IPS DF 6.9 (cell line): ENCODE results near the gene TPK1.

ENCODE experiments used
- DNase-seq: peaks from one replicate; pipeline ENCODE4 v3.0.0-alpha.2; 2013; ENCODE audit warnings: low read depth, low spot score
- H3K27ac ChIP-seq: one replicate; pipeline ENCODE4 v1.5.1; 2013; ENCODE audit warnings: low read length, control low read depth
- H3K27me3 ChIP-seq: 2 replicates; pipeline ENCODE4 v1.6.1; 2013; ENCODE audit warnings: mild to moderate bottlenecking, low read length; ENCODE audit not compliant: control insufficient read depth, insufficient read depth
- H3K36me3 ChIP-seq: 2 replicates; pipeline ENCODE4 v1.6.1; 2013; ENCODE audit warnings: low read length; ENCODE audit not compliant: control insufficient read depth, insufficient read depth
- H3K4me1 ChIP-seq: 2 replicates; pipeline ENCODE4 v1.6.1; 2013; ENCODE audit warnings: low read length; ENCODE audit not compliant: control insufficient read depth, insufficient read depth
- H3K4me3 ChIP-seq: 2 replicates; pipeline ENCODE4 v1.5.1; 2013; ENCODE audit warnings: mild to moderate bottlenecking, low read length
- H3K9me3 ChIP-seq: 2 replicates; pipeline ENCODE4 v1.6.1; 2013; ENCODE audit warnings: low read length, inconsistent platforms; ENCODE audit not compliant: control insufficient read depth, insufficient read depth
- WGBS: extraction: QIAGEN DNeasy Blood & Tissue Kit; methylation state at CpG from one replicate; pipeline ENCODE4 v1.1.7; 2013; ENCODE audit warnings: mixed read lengths, missing lambda C conversion rate; ENCODE audit not compliant: insufficient read length, insufficient coverage; 5-methylcytosine and 5-hydroxymethylcytosine counted together

TPK1 gene

GRCh38 chr7:144826208-144826607, 9.6 kb downstream of the TPK1 start:
- no peak for DNase-seq
- H3K4me1 ChIP-seq, result no peaks in the 10 kb centered on the region
- no peaks in the 10 kb centered on the region for H3K9me3 ChIP-seq
- H3K36me3 ChIP-seq, result no peaks in the 10 kb centered on the region
- H3K4me3 ChIP-seq, result no peak overlapping the region
- no peak overlapping the region for H3K27ac ChIP-seq
- H3K27me3 ChIP-seq, result no peaks in the 10 kb centered on the region

GRCh38 chr7:144824360-144824759, 11.5 kb downstream of the TPK1 start:
- H3K4me1 ChIP-seq, result no peaks in the 10 kb centered on the region
- H3K9me3 ChIP-seq, result no peaks in the 10 kb centered on the region
- no CpG with 5 or more reads among the region's 3 CpGs for WGBS
- no peaks in the 10 kb centered on the region for H3K36me3 ChIP-seq
- H3K4me3 ChIP-seq, result no peak overlapping the region
- no peak for DNase-seq
- no peaks in the 10 kb centered on the region for H3K27me3 ChIP-seq
- no peak overlapping the region for H3K27ac ChIP-seq

- no peak for DNase-seq
- Histone ChIP-seq H3K27ac (no peak overlapping the region), H3K4me3 (no peak overlapping the region), H3K36me3 (no peaks in the 10 kb centered on the region), H3K9me3 (no peaks in the 10 kb centered on the region), H3K27me3 (no peaks in the 10 kb centered on the region), H3K4me1 (no peaks in the 10 kb centered on the region)
- no CpG with 5 or more reads among the region's 3 CpGs for WGBS
Measured at GRCh38 chr7:144822223-144822622, 13.6 kb downstream of the TPK1 start.

- Histone ChIP-seq H3K4me3 (no peak overlapping the region), H3K27ac (no peak overlapping the region), H3K4me1 (no peaks in the 10 kb centered on the region), H3K36me3 (no peaks in the 10 kb centered on the region), H3K9me3 (no peaks in the 10 kb centered on the region), H3K27me3 (no peaks in the 10 kb centered on the region)
- WGBS, result no CpG with 5 or more reads among the region's 4 CpGs
- no peak for DNase-seq
Measured at GRCh38 chr7:144821067-144821466, 14.8 kb downstream of the TPK1 start.

DNA sequence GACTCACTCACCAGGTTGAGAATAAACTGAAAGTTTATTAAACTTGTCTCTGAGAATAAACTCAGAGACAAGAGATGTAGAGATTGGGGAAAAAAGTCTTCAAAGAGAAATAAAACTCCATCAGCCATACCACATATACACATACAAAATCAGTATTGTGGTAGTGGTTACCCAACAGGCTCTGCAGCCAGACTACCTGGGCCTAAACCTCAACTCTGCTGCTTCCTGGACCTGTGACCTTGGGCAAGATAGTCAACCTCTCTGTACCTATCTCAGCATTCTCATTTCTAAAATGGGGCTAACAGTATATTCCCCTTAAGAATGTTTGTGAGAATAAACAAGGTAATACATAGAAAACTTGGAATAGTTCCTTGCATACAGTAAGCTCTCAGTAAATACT, 15.3 kb downstream of the TPK1 start:
- Histone ChIP-seq H3K9me3 (no peaks in the 10 kb centered on the region), H3K27me3 (no peaks in the 10 kb centered on the region), H3K27ac (no peak overlapping the region), H3K4me1 (no peaks in the 10 kb centered on the region), H3K36me3 (no peaks in the 10 kb centered on the region), H3K4me3 (no peak overlapping the region)
- DNase-seq, result no peak

- H3K9me3 ChIP-seq, result no peaks in the 10 kb centered on the region
- no peaks in the 10 kb centered on the region for H3K4me1 ChIP-seq
- no peaks in the 10 kb centered on the region for H3K27me3 ChIP-seq
- H3K36me3 ChIP-seq, result no peaks in the 10 kb centered on the region
- no peak overlapping the region for H3K27ac ChIP-seq
- no peak for DNase-seq
- H3K4me3 ChIP-seq, result no peak overlapping the region
- WGBS, result no CpG with 5 or more reads among the region's 1 CpG
Measured at GRCh38 chr7:144819566-144819965, 16.3 kb downstream of the TPK1 start.

- Histone ChIP-seq H3K36me3 (no peaks in the 10 kb centered on the region), H3K4me1 (no peaks in the 10 kb centered on the region), H3K4me3 (no peak overlapping the region), H3K9me3 (no peaks in the 10 kb centered on the region), H3K27ac (no peak overlapping the region), H3K27me3 (no peaks in the 10 kb centered on the region)
- no peak for DNase-seq
- no CpG with 5 or more reads among the region's 4 CpGs for WGBS
Measured at GRCh38 chr7:144818511-144818910, 17.3 kb downstream of the TPK1 start.

GRCh38 chr7:144817001-144817400, 18.9 kb downstream of the TPK1 start:
- H3K27me3 ChIP-seq, result no peaks in the 10 kb centered on the region
- no peak overlapping the region for H3K27ac ChIP-seq
- DNase-seq, result no peak
- no peaks in the 10 kb centered on the region for H3K9me3 ChIP-seq
- no peak overlapping the region for H3K4me3 ChIP-seq
- H3K4me1 ChIP-seq, result no peaks in the 10 kb centered on the region
- H3K36me3 ChIP-seq, result no peaks in the 10 kb centered on the region
- no CpG with 5 or more reads among the region's 3 CpGs for WGBS

- Histone ChIP-seq H3K4me1 (no peaks in the 10 kb centered on the region), H3K27ac (no peak overlapping the region), H3K27me3 (no peaks in the 10 kb centered on the region), H3K36me3 (no peaks in the 10 kb centered on the region), H3K4me3 (no peak overlapping the region), H3K9me3 (no peaks in the 10 kb centered on the region)
- DNase-seq, result no peak
- 100% methylated on average over 1 of the region's 1 CpG for WGBS
Measured at GRCh38 chr7:144814299-144814698, 21.6 kb downstream of the TPK1 start.

- Histone ChIP-seq H3K4me1 (no peaks in the 10 kb centered on the region), H3K27me3 (no peaks in the 10 kb centered on the region), H3K4me3 (no peak overlapping the region), H3K27ac (no peak overlapping the region), H3K36me3 (no peaks in the 10 kb centered on the region), H3K9me3 (no peaks in the 10 kb centered on the region)
- WGBS, result no CpG with 5 or more reads among the region's 5 CpGs
- DNase-seq, result no peak
Measured at GRCh38 chr7:144812379-144813283, 23.2 kb downstream of the TPK1 start.

DNA sequence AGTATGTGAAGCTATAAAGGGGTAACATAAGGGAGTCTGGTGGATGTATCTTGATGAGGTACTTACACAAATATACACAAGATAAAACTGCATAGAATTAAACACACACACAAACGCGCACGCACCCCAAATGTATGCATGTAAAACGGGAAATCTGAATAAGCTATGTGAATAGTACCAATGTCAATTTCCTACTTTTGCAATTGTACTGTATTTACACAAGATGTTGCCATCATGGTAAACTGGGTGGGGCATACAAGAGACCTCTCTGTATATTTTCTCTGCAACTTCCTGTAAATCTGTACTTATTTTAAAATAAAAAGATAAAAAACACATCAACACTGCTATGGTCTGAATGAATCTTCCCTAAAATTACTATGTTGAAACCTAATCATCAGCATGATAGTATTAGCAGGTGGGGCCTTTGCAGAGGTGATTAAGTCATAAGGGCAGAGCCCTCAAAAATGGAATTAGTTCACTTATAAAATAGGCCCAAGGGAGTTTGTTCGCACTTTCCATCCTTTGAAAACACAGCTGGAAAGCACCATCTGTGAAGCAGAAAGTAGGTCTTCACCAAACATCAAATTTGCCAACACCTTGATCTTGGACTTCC, 30.1 kb downstream of the TPK1 start:
- Histone ChIP-seq H3K9me3 (no peaks in the 10 kb centered on the region), H3K27me3 (no peaks in the 10 kb centered on the region), H3K4me3 (no peak overlapping the region), H3K4me1 (no peaks in the 10 kb centered on the region), H3K36me3 (no peaks in the 10 kb centered on the region), H3K27ac (no peak overlapping the region)
- no peak for DNase-seq
- no CpG with 5 or more reads among the region's 5 CpGs for WGBS
